Epidermal melanocyte (primary cell): ENCODE results near the gene DCST2.

Experiments used
- DNase-seq: peaks from one replicate; pipeline ENCODE4 v3.0.0; 2011; ENCODE audit warnings: low spot score; ENCODE audit not compliant: insufficient read length

Gene DCST2

GRCh38 chr1:155049651-155050559 is 16.3 kb upstream of the DCST2 start:
- DNase-seq = no peak

DNA sequence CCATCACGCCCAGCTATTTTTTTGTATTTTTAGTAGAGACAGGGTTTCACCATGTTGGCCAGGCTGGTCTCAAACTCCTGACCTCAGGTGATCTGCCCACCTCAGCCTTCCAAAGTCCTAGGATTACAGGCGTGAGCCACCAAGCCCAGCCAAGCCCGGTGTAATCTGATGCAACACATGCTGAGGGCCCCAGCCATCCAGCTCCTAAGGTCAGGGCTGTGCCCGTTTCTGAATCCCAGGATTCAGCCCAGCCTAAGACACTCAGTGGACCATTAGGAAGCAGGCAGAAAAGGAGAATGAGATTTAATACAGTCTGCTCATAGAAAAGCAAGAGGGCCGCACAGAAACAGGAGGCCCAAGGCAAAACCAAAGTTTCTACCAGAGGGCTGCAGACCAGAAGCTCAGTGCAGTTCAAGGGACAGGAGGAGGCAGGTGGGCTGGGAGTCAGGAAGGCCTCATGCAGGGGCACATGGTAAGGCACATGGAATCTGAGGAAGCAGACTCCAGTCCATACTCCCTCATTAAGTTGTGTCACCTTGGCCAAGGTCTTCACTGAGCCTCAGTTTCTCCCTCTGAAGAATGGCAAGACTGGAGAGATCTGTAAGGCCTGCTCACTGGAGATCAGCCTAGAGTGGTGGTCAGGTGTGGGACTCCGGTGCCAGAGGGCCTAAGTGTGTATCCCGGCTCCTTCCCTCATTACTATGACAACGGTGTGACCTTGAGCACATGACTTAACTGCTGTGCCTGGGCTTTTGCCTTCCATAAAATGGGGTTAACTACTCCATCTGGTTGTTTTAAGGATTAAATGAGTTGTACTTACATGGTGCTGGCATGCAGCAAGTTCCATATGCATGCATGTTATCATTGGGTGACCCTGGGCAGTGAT is 15.1 kb upstream of the DCST2 start:
- DNase-seq = no peak

GRCh38 chr1:155044812-155045657 is 11.5 kb upstream of the DCST2 start:
- DNase-seq = peak; percentile 93

DNA sequence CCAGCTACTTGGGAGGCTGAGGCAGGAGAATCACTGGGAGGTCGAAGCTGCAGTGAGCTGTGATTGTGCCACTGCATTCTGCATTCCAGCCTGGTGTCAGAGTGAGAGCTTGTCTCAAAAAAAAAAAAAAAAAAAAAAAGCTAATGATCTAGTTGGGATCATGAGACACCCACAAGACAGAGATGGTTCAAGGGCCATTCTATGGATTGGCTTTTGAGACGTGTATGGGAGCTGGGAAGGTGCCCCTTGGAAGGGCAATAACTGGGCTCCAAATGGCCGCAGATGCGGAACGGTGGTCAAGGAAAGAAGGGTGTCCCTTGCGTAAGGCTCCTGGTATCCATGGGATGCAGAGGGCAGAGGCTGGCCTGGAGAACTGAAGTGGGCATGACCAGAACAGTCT is 10.8 kb upstream of the DCST2 start:
- DNase-seq = no peak

DNA sequence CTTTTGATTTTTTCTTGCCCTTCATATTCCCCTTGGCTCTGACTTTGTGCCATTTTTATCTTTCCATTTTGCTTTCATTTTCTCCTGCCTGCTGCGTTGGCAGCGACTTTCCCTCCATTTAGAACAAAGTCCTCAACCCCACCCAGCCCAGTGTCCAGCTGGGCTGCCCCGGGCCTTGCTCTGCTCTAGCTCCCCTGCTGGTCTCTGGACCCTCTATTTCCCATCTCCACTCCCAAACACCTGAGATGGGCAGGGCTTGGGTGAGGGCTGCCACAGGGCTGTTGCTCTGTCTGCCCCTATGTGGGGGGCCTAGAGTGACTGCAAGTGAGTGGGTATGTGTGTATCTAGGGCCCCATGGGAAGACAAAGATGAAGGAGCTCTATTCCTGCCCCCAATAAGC is 10.2 kb upstream of the DCST2 start:
- DNase-seq = no peak

- DNase-seq = no peak
Observed at GRCh38 chr1:155043301-155043702, 9.7 kb upstream of the DCST2 start.

GRCh38 chr1:155042789-155043188 is 9.2 kb upstream of the DCST2 start:
- DNase-seq = no peak

DNA sequence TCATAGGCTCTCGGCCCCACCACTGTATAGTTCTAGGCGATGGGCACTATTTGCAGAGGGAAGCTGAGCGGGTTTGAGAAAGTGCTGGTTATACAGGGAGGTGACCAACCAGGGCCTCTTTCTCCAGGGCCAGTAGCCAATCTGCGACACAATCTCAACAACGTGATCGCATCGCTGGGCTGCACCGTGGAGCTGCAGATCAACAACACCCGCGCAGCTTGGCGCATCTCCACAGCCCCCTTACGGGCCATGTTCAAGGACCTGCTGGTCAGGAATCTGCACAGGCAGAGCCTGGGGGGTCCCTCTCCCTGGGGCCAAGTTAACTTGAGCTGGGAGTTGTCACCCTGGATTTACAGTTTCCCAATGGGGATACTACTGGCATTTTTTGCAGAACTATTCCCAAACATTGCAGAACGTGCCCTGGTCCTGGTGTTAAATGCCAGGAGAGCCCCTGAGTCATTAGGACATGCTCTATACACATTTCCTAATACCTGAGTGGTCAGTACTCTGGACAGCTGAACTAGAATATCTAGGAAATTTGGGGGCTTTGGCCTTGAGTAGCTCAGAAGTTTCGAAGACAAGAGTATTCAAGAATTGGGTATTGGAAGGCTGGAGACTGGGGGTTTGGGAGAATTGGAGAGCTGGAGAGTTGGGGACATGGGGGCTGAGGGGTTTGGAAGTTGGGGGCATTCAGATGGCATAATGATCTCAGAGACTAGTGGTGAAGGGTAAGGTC is 6.9 kb upstream of the DCST2 start:
- no peak for DNase-seq

DNA sequence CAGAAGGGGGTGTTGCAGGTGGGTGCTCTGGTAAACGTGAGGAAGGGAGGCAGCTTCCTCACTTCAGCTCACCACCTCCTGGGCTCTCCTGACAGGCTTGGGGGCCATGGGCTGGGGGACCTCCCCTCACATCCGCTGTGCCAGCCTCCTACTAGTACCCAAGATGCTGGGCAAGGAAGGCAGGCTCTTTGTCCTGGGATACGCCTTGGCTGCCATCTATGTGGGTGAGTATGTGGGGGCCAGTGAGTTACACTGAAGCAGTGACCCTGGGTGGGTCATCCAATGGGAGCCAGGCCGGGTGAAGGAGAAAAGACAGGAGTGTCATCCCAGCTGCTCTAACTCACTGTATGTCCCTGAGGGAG is 5.7 kb upstream of the DCST2 start:
- no peak for DNase-seq

- no peak for DNase-seq
Observed at GRCh38 chr1:155038602-155039307, 5.2 kb upstream of the DCST2 start.

- no peak for DNase-seq
Observed at GRCh38 chr1:155037851-155038441, 4.4 kb upstream of the DCST2 start.

DNA sequence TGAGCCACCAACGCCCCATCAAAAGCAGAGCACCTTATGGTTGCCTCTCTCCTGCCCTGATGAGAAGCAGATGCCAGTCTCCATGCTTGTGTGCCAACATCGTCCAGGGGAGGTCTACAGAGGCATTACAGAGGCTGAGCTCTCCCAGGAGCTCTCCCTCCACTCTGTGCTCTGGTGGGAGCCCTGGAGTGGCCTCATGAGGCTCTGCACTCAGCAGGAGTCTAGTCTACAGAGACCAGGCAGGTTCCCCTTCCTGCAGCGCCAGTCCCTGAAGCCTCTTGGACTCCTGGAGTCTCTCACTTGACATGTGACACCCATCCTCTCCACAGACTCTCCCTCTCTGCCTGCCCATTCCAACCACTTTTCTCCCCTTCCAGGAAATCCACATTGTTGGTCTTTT is 3.5 kb upstream of the DCST2 start:
- no peak for DNase-seq

GRCh38 chr1:155035936-155036335 is 2.4 kb upstream of the DCST2 start:
- no peak for DNase-seq

GRCh38 chr1:155034318-155035208 is 982 bp upstream of the DCST2 start:
- no peak for DNase-seq

- no peak for DNase-seq
Observed at GRCh38 chr1:155032886-155033285, 695 bp downstream of the DCST2 start.

- no peak for DNase-seq
Observed at GRCh38 chr1:155030899-155031298, 2.7 kb downstream of the DCST2 start.

DNA sequence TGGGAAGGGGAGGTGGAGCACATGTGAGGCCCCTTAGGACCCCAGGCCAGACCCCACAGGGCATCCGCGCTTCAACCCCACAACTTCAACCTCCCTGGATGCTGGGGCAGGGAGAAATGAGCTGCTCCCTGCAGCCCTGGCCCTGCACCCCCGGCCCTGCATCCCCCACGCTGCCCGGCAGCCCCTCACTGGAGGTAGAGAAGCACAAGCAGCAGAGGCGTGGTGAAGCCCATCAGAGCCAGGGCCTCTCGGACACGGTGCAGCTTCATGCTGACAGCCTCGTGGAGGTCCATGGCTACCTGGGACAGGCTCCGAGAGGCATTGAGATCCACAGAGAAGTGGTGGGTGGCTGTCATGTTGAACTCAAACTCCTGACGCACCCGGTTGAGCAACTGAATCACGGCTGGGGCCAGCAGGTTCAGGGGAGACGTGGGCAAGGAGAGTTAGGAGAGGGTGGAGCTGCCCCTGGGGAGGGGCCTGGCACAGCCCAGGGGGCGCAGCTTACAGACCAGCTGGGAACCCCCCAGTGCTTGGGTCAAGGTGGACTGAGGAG is 3.3 kb downstream of the DCST2 start:
- DNase-seq = no peak

DNA sequence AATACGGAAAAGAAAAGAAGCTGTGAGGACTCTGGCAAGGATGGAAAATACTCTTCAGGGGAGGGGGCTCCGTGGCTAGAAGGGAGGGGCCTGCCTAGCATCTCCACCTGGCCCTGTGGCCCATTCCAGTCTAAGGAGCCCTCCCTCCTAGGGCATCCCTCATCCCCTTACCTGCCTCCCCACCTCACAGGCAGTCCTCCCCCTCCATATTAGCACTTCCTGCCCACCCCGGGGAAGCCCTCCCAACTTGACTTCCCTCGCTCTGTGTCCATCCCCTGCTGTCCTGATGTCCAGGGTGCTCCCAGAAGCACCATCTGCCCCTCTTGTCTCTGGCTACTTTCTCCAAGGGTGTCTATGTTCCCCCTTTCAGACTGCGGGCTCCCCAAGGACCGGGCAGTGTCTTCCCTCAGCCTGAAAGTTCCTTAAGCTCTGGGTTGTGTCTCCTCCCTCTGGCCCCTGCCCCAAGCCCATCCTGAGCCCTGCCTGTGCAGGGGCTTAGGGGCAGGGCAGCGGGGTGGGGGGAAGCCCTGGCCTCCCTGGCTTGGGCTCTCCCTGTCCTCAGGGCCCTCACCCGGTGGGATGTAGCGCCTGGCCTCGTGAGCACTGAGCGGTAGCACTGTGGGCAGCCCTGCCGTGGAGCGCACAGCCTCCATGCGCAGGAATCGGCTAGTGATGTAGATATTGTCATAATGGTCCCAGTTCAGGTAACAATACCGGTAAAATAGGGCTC is 3.9 kb downstream of the DCST2 start:
- DNase-seq = no peak
